GM18909 (cell line): Measurements from ENCODE around the gene FAF1.
"Not testable (repeated sequence)": the region's sequence is repeated elsewhere in the genome, so short reads cannot be mapped to it uniquely, and the experiment has no call there.

Experiments used
- ATAC-seq: cut with Tn5 transposase; IDR thresholded peaks from one replicate; pipeline ENCODE4 v1.9.1; 2021; ENCODE audit warnings: mild to moderate bottlenecking; ENCODE audit not compliant: unreplicated experiment, poor library complexity

The FAF1 gene

DNA sequence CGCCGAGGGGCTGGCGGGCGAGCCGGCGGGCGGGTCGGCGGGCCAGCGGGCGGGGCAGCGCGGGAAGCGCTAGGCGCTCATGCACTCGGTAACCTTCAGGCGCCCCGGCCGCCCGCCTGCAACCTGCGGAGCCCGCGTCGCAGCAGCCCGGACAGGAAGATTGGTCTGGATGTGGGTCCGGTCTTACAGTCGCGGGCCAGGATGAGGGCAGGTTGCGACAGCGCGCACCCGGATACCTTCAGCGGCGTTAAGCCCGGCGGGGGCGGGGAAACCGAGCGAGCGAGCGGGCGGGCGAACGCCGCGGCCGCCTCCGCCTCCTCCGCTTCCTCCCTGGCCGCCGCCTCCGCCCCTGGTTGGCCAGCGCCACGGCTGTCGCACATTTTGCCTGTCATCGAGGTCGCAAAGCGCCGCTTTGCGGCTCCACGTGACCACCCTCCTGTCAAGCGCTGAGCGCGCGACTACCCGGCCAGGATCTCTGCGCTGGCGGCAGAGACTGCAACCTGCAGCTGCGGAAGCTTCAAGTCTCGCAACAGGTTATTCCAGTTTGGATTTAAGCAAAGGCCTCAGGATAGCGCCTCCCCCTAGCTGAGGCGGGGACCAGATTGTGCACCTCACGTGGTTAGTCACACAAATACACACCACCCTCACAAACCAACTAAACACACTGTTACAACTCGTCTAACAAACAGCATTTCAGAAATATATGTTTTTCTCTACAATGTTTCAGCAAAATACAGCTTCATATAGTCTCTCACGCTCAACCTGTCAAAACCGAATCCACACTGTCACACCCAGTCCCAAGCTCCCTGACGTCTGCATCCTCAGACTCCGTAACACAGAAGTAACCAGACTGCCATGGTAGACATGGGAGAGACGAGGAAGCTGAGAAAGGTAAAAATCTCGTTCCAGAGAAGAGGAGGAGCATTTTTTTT, at the start of gene FAF1:
Gene FAF1, minus strand, starts transcription at position 355 of the 932 bp plus-strand sequence. CDS start 456 bp downstream, outside the sequence.
- ATAC-seq: peak; percentile 91

DNA sequence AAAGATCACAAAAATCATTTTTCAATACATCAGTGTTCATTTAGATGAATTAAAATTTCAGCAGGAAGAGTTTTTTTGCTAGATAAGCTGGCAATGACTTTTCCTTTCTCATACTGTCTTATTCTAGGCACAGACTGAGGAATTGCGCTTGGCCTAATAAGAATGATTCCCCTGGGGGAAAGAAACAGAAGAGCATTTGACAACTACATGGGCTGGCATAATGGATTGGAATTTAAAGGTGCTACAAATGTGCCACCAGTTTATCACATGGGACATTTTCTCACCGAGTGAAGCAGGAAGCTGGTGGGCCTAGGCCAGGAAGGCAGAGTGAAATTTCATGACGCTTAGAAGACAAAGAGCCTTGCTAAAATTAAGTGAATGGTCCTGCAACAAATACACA, 49.3 kb upstream of the FAF1 start:
- no peak for ATAC-seq

DNA sequence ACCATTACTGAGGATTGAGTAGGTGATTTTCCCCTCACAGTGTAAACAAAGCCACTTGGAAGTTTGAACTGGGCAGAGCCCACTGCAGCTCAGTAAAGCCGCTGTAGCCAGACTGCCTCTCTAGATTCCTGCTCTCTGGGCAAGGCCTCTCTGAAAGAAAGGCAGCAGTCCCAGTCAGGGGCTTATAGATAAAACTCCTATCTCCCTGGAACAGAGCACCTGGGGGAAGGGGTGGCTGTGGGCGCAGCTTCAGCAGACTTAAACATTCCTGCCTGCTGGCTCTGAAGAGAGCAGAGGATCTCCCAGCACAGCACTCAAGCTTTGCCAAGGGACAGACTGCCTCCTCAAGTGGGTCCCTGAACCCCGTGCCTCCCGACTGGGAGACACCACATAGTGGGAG, 45.5 kb upstream of the FAF1 start:
- not testable (repeated sequence) for ATAC-seq

GRCh38 chr1:51002516-51002915, 42.4 kb upstream of the FAF1 start:
- no peak for ATAC-seq

- ATAC-seq: peak; percentile 46
Measured at GRCh38 chr1:51000651-51001050, 40.6 kb upstream of the FAF1 start.

- peak; percentile 65 for ATAC-seq
Measured at GRCh38 chr1:51000160-51000559, 40.1 kb upstream of the FAF1 start.

- not testable (repeated sequence) for ATAC-seq
Measured at GRCh38 chr1:50999375-50999774, 39.3 kb upstream of the FAF1 start.

- no peak for ATAC-seq
Measured at GRCh38 chr1:50996083-50996482, 36.0 kb upstream of the FAF1 start.

DNA sequence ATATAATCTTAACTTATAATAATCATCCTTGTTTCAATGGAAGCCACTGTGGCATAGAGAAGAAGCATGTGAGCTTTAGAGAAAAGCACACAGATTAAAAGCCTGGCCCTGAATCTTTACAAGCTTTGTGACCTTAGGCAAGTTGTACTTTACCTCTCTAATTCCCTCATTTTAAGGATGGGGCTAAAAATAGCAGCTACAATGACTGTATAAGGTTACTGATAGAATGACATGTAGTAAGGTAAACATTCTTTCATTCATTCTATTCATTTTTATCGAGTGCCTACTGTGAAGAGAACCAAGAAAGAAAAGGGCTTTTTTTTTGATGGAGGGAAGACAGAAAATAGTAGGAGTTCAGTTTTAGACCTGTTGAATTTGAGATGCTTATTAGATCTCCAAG, 35.6 kb upstream of the FAF1 start:
- ATAC-seq: no peak

DNA sequence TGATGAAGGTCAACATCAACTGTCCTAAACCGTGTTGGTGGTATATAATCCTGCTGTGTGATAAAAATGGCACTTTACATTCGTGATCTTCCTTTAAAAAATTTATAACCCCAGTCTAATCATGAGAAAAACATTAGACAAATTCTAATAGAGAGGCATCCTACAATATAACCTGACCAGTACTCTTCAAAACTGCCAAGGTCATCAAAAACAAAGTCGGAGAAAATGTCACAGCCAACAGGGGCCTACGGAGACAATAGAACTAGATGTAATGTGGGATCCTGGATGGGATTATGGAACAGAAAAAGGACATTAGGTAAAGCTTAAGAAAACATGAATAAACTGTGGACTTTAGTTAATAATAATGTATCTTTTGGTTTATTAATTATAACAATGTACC, 34.9 kb upstream of the FAF1 start:
- ATAC-seq: no peak

GRCh38 chr1:50993645-50994044, 33.6 kb upstream of the FAF1 start:
- no peak for ATAC-seq

DNA sequence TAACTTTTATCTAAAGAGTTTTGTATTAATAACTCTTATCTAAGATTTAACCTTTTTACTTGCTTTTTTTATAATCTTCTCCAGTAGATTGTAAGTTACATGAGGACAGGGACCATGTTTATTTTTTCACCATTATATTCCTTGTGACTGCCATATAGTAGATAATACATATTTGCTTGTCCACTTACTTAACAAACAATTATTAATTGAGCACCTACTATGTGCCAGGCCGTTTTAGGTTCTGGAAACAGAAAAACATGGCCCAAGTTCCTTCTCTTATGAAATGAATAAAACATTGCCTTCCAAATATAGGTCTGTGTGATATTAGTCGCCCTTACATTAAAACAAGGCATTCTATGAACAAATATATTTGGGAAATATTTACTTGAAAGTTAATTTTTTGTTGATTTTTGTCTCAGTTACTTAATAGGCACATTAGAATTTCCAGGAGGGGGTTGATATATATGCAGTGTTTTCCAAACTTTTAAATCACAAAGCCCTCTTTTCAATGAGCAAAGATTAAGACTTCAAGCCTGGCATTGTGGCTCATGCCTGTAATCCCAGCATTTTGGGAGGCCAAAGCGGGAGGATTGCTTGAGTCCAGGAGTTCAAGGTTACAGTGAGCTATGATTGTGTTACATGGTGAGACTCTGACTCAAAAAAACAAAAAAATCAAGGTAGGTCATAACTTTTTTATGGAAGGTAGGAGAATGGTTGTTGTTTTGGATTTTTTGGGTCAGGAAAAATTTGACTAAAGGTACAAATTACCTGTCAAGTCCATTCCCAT, 32.7 kb upstream of the FAF1 start:
- ATAC-seq: no peak

DNA sequence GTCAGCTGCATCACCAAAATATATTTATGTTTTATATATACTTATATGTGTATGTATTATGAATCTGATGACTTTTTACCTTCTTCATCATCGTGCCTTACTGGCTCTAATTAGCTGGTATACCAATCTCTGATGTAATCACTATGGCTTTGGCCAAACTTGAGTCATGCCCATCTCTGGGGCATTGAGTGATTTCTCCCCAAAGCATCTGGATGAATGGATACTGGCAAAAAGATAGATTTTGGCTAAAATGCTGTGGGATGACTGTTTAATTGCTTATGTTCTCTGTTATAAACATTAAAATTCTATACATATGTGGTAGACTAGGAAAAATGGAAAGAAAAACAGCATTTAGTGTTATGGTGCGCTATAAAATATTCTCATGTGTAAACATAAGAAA, 29.6 kb upstream of the FAF1 start:
- ATAC-seq: no peak

GRCh38 chr1:50986653-50987052, 26.6 kb upstream of the FAF1 start:
- ATAC-seq: no peak

- ATAC-seq: no peak
Measured at GRCh38 chr1:50985094-50985493, 25.0 kb upstream of the FAF1 start.

GRCh38 chr1:50983219-50983802, 23.2 kb upstream of the FAF1 start:
- no peak for ATAC-seq

GRCh38 chr1:50982611-50983010, 22.5 kb upstream of the FAF1 start:
- ATAC-seq: no peak

- ATAC-seq: no peak
Measured at GRCh38 chr1:50981741-50982140, 21.7 kb upstream of the FAF1 start.

DNA sequence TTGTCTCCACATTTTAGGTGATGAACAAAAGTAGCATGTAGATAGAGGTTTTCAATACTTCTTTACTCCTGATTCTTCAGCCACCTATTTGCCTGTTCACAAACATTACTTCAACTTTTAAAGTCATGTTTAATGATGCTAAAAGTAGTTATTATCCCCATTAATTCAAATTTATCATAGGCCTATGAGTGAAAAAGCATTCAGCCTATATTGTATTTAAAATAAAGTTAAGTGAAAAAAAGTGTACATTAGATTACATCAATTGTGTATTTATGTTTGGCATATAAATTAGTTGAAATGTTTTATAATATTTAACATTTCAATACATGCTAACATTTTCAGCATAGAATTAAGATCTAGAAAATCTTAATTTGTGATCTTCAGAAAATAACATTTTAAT, 20.4 kb upstream of the FAF1 start:
- ATAC-seq: no peak

GRCh38 chr1:50979937-50980336, 19.9 kb upstream of the FAF1 start:
- ATAC-seq: no peak
